K562 (cell line): ENCODE results near the gene PEDS1. TPM values are rescaled to one million over a fixed set of nuclear protein-coding genes. Genes with fewer than 3 reads are reported as not detected.

Experiments used
- ARHGAP35 ChIP-seq: fragments of 450-650 bp; IDR thresholded peaks from 2 replicates; pipeline ENCODE4 v1.6.1; 2018; ENCODE audit not compliant: partially characterized antibody
- FOXK1 ChIP-seq: sonication (generic); formaldehyde crosslinking; IDR thresholded peaks from 2 replicates; pipeline ENCODE4 v1.8.0; 2022; ENCODE audit warnings: missing genetic modification reagents, mild to moderate bottlenecking, borderline replicate concordance
- GABPB1 ChIP-seq: sonication (generic); formaldehyde crosslinking; IDR thresholded peaks from 2 replicates; pipeline ENCODE4 v1.8.0; 2022; ENCODE audit warnings: mild to moderate bottlenecking, missing genetic modification reagents
- HDGF ChIP-seq: fragments of 450-650 bp; IDR thresholded peaks from 2 replicates; pipeline ENCODE4 v1.6.1; 2016
- KDM2B ChIP-seq: fragments of 250-450 bp; sonication (Bioruptor Pico); IDR thresholded peaks from 2 replicates; pipeline ENCODE4 v1.8.0; 2021; ENCODE audit warnings: mild to moderate bottlenecking, moderate library complexity
- MAX ChIP-seq: sonication (generic); formaldehyde crosslinking; IDR thresholded peaks from 2 replicates; pipeline ENCODE4 v1.9.0; 2022; ENCODE audit warnings: mild to moderate bottlenecking, missing genetic modification reagents
- RB1 ChIP-seq: fragments of 450-650 bp; IDR thresholded peaks from 2 replicates; pipeline ENCODE4 v1.6.1; 2017; ENCODE audit warnings: low read depth, mild to moderate bottlenecking
- XRCC3 ChIP-seq: fragments of 450-650 bp; IDR thresholded peaks from 2 replicates; pipeline ENCODE4 v1.6.1; 2017; ENCODE audit warnings: mild to moderate bottlenecking, moderate library complexity
- ZBTB43 ChIP-seq: sonication (generic); formaldehyde crosslinking; IDR thresholded peaks from 2 replicates; pipeline ENCODE4 v1.8.0; 2023; ENCODE audit warnings: mild to moderate bottlenecking, missing genetic modification reagents
- ZNF584 ChIP-seq: fragments of 200-800 bp; sonication (Bioruptor generic); IDR thresholded peaks from 2 replicates; pipeline ENCODE4 v1.6.1; 2016; ENCODE audit warnings: low read depth, mild to moderate bottlenecking, missing genetic modification characterization, missing compliant biosample characterization
- ZNF586 ChIP-seq: fragments of 450-650 bp; formaldehyde crosslinking; conservative IDR thresholded peaks from 2 replicates; pipeline ENCODE4 v1.4.0; 2020; ENCODE audit warnings: mild to moderate bottlenecking, moderate library complexity
- ZSCAN32 ChIP-seq: fragments of 450-650 bp; formaldehyde crosslinking; IDR thresholded peaks from 2 replicates; pipeline ENCODE4 v1.4.0; 2020; ENCODE audit warnings: mild to moderate bottlenecking, moderate library complexity
- polyA plus RNA-seq, 8 experiments: library from polyadenylated mRNA; depleted of rRNA in 4 of 8; stranded (reverse) in 5 of 8; unstranded in 3 of 8; fragments of >200 nt; fragmentation: Nextera tagmentation in 2 of 8; fragmentation: Illumina TruSeq in 1 of 8; extraction: Ambion mirVana in 2 of 8; extraction: Trizol in 1 of 8; gene quantifications; 2 replicates each; pipeline versions ENCODE4 v1.2.1 to v1.2.3, GENCODE V29; 2011 to 2014; ENCODE audit warnings: inconsistent platforms in 1 of 8, missing spikeins in 1 of 8
- total RNA-seq, 7 experiments: library from RNA; depleted of rRNA in 6 of 7; stranded (reverse); fragments of >200 nt in 6 of 7; fragmentation: Illumina TruSeq in 2 of 7; extraction: Trizol in 2 of 7; gene quantifications; 2 replicates each; pipeline versions ENCODE4 v1.2.1 to v1.2.3, GENCODE V29; 2011 to 2021; ENCODE audit warnings: low replicate concordance in 1 of 7
- TF ChIP-seq, protein P1 (sequence below), 2 experiments: fragments of 450-650 bp in 1 of 2; IDR thresholded peaks; 2 replicates each; pipeline ENCODE4 v1.6.1; 2011 to 2017; ENCODE audit warnings: low read depth in 2 of 2, antibody characterized with exemption in 1 of 2, borderline replicate concordance in 1 of 2, low read length in 1 of 2, mild to moderate bottlenecking in 1 of 2, mixed read lengths in 1 of 2; ENCODE audit not compliant: control insufficient read depth in 1 of 2
- TF ChIP-seq, protein P2 (sequence below): sonication (generic); formaldehyde crosslinking; IDR thresholded peaks from 2 replicates; pipeline ENCODE4 v1.8.0; 2022; ENCODE audit warnings: mild to moderate bottlenecking, missing genetic modification reagents
- TF ChIP-seq, protein P3 (sequence below): fragments of 450-650 bp; IDR thresholded peaks from 2 replicates; pipeline ENCODE4 v1.7.0; 2016; ENCODE audit warnings: borderline replicate concordance

The PEDS1 gene
- total and polyA plus RNA-seq, 9 of the 15 experiments (the other 6 are each of a cell fraction or from before 2014, with no cell fraction given) = 2.9 to 38.5 (median 24.2) TPM

DNA sequence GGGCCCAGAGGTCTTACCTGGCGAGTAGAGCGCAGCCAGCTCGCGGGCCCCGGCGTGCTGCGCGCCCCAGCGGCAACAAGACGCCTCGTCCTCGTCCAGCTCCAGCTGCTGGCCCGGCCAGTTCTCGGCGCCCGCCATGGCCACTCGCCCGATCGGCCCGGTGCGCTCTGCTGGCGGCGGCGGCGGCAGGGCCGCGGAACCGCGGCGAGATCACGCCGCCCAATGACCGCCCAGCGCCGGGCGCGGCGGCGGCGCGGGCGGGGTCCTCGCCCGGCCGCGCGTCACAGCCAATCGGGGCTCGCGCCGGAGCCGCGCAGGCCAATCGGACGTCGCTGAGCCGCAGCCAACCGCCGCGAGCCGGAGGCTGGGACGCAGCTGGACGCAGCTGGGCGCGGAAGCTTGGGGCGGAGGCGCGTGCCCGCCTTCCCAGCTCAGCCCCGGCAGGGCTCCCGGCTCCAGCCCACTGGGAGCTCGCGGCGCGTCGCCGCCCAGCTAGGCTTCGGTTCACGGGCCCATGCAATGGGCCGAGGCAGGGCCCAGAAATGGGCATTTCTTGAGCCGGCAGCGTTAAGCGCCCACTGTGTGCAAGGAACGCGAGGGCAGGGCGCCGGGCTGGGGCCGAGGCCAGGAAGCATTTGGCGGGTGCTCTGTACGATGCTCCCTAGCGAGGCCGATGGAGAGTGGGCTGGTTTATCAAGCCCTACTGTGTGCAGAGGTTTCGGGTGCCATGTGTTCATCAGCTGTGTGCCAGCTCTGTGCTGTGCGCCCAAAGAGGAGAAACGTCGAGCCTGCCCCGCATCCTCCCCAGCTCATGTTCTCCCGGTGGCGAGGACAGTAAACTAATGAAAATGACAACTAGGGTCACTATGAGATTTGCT lies at the start of gene PEDS1 (continued):
- TF ChIP-seq, protein P1, sequence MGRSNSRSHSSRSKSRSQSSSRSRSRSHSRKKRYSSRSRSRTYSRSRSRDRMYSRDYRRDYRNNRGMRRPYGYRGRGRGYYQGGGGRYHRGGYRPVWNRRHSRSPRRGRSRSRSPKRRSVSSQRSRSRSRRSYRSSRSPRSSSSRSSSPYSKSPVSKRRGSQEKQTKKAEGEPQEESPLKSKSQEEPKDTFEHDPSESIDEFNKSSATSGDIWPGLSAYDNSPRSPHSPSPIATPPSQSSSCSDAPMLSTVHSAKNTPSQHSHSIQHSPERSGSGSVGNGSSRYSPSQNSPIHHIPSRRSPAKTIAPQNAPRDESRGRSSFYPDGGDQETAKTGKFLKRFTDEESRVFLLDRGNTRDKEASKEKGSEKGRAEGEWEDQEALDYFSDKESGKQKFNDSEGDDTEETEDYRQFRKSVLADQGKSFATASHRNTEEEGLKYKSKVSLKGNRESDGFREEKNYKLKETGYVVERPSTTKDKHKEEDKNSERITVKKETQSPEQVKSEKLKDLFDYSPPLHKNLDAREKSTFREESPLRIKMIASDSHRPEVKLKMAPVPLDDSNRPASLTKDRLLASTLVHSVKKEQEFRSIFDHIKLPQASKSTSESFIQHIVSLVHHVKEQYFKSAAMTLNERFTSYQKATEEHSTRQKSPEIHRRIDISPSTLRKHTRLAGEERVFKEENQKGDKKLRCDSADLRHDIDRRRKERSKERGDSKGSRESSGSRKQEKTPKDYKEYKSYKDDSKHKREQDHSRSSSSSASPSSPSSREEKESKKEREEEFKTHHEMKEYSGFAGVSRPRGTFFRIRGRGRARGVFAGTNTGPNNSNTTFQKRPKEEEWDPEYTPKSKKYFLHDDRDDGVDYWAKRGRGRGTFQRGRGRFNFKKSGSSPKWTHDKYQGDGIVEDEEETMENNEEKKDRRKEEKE (IDR thresholded peaks at IDR 0.05; ENCODE audit: borderline replicate concordance in 1 of 2, control insufficient read depth in 1 of 2, low read depth in 2 of 2, low read length in 1 of 2) = no peak
- TF ChIP-seq KDM2B (CRISPR knock-in tag) (no peak), GABPB1 (CRISPR knock-in tag) (peak; percentile 56; the same call in 1 of the 2 replicates), ARHGAP35 (peak; percentile 5), ZBTB43 (CRISPR knock-in tag) (peak; percentile 78; the same call in 1 of the 2 replicates), MAX (peak; percentile 97), HDGF (no peak), ZNF584 (no peak), XRCC3 (no peak), ZSCAN32 (CRISPR knock-in tag) (no peak), RB1 (peak; percentile 78), FOXK1 (CRISPR knock-in tag) (no peak; the same call in 1 of the 2 replicates), ZNF586 (CRISPR knock-in tag) (no peak)
- TF ChIP-seq, protein P2, sequence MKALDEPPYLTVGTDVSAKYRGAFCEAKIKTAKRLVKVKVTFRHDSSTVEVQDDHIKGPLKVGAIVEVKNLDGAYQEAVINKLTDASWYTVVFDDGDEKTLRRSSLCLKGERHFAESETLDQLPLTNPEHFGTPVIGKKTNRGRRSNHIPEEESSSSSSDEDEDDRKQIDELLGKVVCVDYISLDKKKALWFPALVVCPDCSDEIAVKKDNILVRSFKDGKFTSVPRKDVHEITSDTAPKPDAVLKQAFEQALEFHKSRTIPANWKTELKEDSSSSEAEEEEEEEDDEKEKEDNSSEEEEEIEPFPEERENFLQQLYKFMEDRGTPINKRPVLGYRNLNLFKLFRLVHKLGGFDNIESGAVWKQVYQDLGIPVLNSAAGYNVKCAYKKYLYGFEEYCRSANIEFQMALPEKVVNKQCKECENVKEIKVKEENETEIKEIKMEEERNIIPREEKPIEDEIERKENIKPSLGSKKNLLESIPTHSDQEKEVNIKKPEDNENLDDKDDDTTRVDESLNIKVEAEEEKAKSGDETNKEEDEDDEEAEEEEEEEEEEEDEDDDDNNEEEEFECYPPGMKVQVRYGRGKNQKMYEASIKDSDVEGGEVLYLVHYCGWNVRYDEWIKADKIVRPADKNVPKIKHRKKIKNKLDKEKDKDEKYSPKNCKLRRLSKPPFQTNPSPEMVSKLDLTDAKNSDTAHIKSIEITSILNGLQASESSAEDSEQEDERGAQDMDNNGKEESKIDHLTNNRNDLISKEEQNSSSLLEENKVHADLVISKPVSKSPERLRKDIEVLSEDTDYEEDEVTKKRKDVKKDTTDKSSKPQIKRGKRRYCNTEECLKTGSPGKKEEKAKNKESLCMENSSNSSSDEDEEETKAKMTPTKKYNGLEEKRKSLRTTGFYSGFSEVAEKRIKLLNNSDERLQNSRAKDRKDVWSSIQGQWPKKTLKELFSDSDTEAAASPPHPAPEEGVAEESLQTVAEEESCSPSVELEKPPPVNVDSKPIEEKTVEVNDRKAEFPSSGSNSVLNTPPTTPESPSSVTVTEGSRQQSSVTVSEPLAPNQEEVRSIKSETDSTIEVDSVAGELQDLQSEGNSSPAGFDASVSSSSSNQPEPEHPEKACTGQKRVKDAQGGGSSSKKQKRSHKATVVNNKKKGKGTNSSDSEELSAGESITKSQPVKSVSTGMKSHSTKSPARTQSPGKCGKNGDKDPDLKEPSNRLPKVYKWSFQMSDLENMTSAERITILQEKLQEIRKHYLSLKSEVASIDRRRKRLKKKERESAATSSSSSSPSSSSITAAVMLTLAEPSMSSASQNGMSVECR (CRISPR knock-in tag) = peak; percentile 78
- TF ChIP-seq, protein P3, sequence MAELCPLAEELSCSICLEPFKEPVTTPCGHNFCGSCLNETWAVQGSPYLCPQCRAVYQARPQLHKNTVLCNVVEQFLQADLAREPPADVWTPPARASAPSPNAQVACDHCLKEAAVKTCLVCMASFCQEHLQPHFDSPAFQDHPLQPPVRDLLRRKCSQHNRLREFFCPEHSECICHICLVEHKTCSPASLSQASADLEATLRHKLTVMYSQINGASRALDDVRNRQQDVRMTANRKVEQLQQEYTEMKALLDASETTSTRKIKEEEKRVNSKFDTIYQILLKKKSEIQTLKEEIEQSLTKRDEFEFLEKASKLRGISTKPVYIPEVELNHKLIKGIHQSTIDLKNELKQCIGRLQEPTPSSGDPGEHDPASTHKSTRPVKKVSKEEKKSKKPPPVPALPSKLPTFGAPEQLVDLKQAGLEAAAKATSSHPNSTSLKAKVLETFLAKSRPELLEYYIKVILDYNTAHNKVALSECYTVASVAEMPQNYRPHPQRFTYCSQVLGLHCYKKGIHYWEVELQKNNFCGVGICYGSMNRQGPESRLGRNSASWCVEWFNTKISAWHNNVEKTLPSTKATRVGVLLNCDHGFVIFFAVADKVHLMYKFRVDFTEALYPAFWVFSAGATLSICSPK = no peak
